Measurements from ENCODE around the gene ATG9B. TPM values are rescaled to one million over a fixed set of nuclear protein-coding genes. Genes with fewer than 3 reads are reported as not detected.

Gene ATG9B
- total and polyA plus RNA-seq, 2 of the 13 experiments (the other 11 are each of a cell fraction or from before 2014, with no cell fraction given) = 0.24 TPM; not detected in 1

- peak; percentile 97 for FAIRE-seq
- H3K4me2 ChIP-seq (ENCODE audit: low read depth, low read length) = peak overlapping the region; percentile 98
- H3K9me3 ChIP-seq (ENCODE audit: low read length) = no peaks in the 10 kb centered on the region
- WGBS (ENCODE audit: low lambda C conversion rate) = 1% methylated on average over 14 of the region's 43 CpGs
- H3K9ac ChIP-seq (ENCODE audit: insufficient read depth, low read depth, low read length) = peak overlapping the region; percentile 82
- ATAC-seq = peak; percentile 59
- peaks cover 4% of the 10 kb centered on the region; the same call in 1 of the 2 replicates for H4K20me1 ChIP-seq (ENCODE audit: insufficient read depth, low read length)
- H3K36me3 ChIP-seq (replicated peaks in 1 of 2; ENCODE audit: control insufficient read depth in 1 of 2, insufficient read depth in 2 of 2, low read length in 2 of 2) = peaks cover 8 to 32% of the 10 kb centered on the region in 2 experiments; a peak in 4 of 5 replicates
- H3K4me1 ChIP-seq (ENCODE audit: insufficient read depth, low read length) = peaks cover 45% of the 10 kb centered on the region
- BruUV-seq (replicated peaks) = no TSS peak
- H3K27me3 ChIP-seq (ENCODE audit: control insufficient read depth in 1 of 2, insufficient read depth in 2 of 2, low read length in 2 of 2) = no peaks in the 10 kb centered on the region; a peak in 1 of 5 replicates
- peak overlapping the region; percentile 95 for H3K27ac ChIP-seq (ENCODE audit: extremely low read length, insufficient read depth, low read length)
- DNase-seq (ENCODE audit: low spot score) = peak; percentile 97
- in situ Hi-C loops (cut with HindIII; ENCODE audit: extremely low pct_ligation_motif_present, low pct_unique_long_range_greater_than_20kb) = no loop called here
- peak overlapping the region; percentile 62 to 80 (median 70) for H3K4me3 ChIP-seq (replicated peaks in 1 of 3; ENCODE audit: insufficient read depth in 1 of 3, low read depth in 2 of 3, low read length in 3 of 3)
- intact Hi-C loops (cut with micrococcal nuclease; ENCODE audit: unreplicated experiment) = loop anchor here (1.0 kb wide), 1 partner anchor 18 kb away; the partner anchor contains the start of gene FASTK
- CTCF ChIA-PET (ENCODE audit: low intra/inter-chr PET ratio, low total read pairs) = no interaction called here
- H2AFZ ChIP-seq (ENCODE audit: low read length) = no peak overlapping the region
- H3K79me2 ChIP-seq (ENCODE audit: insufficient read depth, low read length) = peaks cover 16% of the 10 kb centered on the region
- POLR2A ChIA-PET = interaction anchor here (0.6 to 4.4 kb wide), 20 partner anchors 10 to 457 kb away, joined by 3 to 144 read pairs (median 6); partner anchors contain the start of genes ABCB8, ABCF2, AGAP3 and FASTK
- peak; percentile 96 for TF ChIP-seq HNF1A (IDR thresholded peaks at IDR 0.05; ENCODE audit: low read depth)
- TF ChIP-seq HNF1A (CRISPR knock-in tag; IDR thresholded peaks at IDR 0.05; ENCODE audit: borderline replicate concordance) = peak; percentile 98
- TF ChIP-seq ZSCAN31 (CRISPR knock-in tag; IDR thresholded peaks at IDR 0.05; ENCODE audit: low read depth) = no peak
- no peak for TF ChIP-seq ZNF781 (CRISPR knock-in tag; IDR thresholded peaks at IDR 0.05; ENCODE audit: borderline replicate concordance, not compliant biosample characterization)
- peak; percentile 54; the same call in 1 of the 2 replicates for TF ChIP-seq FOXK1 (CRISPR knock-in tag; IDR thresholded peaks at IDR 0.05; ENCODE audit: borderline replicate concordance, low read depth)
- TF ChIP-seq TEAD2 (CRISPR knock-in tag; IDR thresholded peaks at IDR 0.05) = no peak
- TF ChIP-seq SMARCE1 (IDR thresholded peaks at IDR 0.05; ENCODE audit: borderline replicate concordance) = no peak
- no peak for TF ChIP-seq ZBTB43 (CRISPR knock-in tag; conservative IDR thresholded peaks at IDR 0.05)
- peak; percentile 83 for TF ChIP-seq GABPB1 (CRISPR knock-in tag; IDR thresholded peaks at IDR 0.05)
- peak; percentile 85; the same call in 1 of the 2 replicates for TF ChIP-seq HMGXB3 (CRISPR knock-in tag; IDR thresholded peaks at IDR 0.05; ENCODE audit: borderline replicate concordance)
- no peak for TF ChIP-seq SMAD3 (CRISPR knock-in tag; IDR thresholded peaks at IDR 0.05)
- no peak for TF ChIP-seq RBAK (CRISPR knock-in tag; IDR thresholded peaks at IDR 0.05)
- TF ChIP-seq KLF16 (CRISPR knock-in tag; IDR thresholded peaks at IDR 0.05) = peak in 1 of 2 experiments; percentile 35; a peak in 1 of 4 replicates
Observed at GRCh38 chr7:151062399-151063211, 38.3 kb upstream of the ATG9B start.
